Endothelial cell of umbilical vein (primary cell): ENCODE measurements around the gene HYAL1. TPM values are rescaled to one million over a fixed set of nuclear protein-coding genes. Genes with fewer than 3 reads are reported as not detected.

Experiments
- BruUV-seq: library from RNA; stranded (reverse); fragments of 400-500 nt; replicated peaks from 2 replicates; lab custom pipeline; 2021; lab: Mats Ljungman, UMichigan
- CTCF ChIA-PET: fragments of 300-600, 350-600 bp; sonication (Branson Sonifier 250); formaldehyde crosslinking; loops from one replicate; lab custom pipeline; 2021; ENCODE audit warnings: antibody characterized with exemption, inconsistent platforms; lab: Charles Lee
- POLR2A ChIA-PET: fragments of 300-600, 350-600 bp; sonication (Branson Sonifier 250); formaldehyde crosslinking; loops from one replicate; lab custom pipeline; 2021; ENCODE audit warnings: antibody characterized with exemption, inconsistent platforms; lab: Charles Lee
- DNase-seq: peaks from one replicate; pipeline ENCODE4 v3.0.0-alpha.2; 2011; ENCODE audit warnings: low read depth, low spot score
- FAIRE-seq: peaks from 2 replicates; lab custom pipeline; 2011; peaks lifted over from hg19 to GRCh38; lab: Jason Lieb, UNC
- H2AFZ ChIP-seq: 2 replicates; pipeline ENCODE4 v1.6.0; 2012; ENCODE audit warnings: low read depth, low read length, control low read depth, inconsistent platforms
- H3K27ac ChIP-seq: 2 replicates; pipeline ENCODE4 v1.5.1; 2011; ENCODE audit warnings: low read depth, mild to moderate bottlenecking, control low read depth, low read length, moderate library complexity; ENCODE audit not compliant: insufficient read depth
- H3K27me3 ChIP-seq, 2 experiments: 2 replicates each; pipeline versions ENCODE4 v1.6.0 to v1.6.1; 2011; ENCODE audit warnings: low read length in 2 of 2, mixed read lengths in 1 of 2; ENCODE audit not compliant: control insufficient read depth in 2 of 2, insufficient read depth in 2 of 2
- H3K36me3 ChIP-seq, 2 experiments: 2 replicates in 1 of 2; 3 replicates in 1 of 2; pipeline ENCODE4 v1.5.1; 2011; ENCODE audit warnings: low read length in 2 of 2, mild to moderate bottlenecking in 1 of 2, moderate library complexity in 1 of 2; ENCODE audit not compliant: control insufficient read depth in 2 of 2, insufficient read depth in 2 of 2; ENCODE audit errors: extremely low read depth in 1 of 2
- H3K4me1 ChIP-seq: 3 replicates; pipeline ENCODE4 v1.5.1; 2011; ENCODE audit warnings: mild to moderate bottlenecking, low read length; ENCODE audit not compliant: control insufficient read depth, insufficient read depth; ENCODE audit errors: extremely low read depth
- H3K4me2 ChIP-seq: 2 replicates; pipeline ENCODE4 v1.6.1; 2011; ENCODE audit warnings: low read length, control low read depth, mixed read lengths; ENCODE audit not compliant: insufficient read depth
- H3K4me3 ChIP-seq, 3 experiments: fragments of 200-600 bp in 1 of 3; sonication (generic), shearing (Covaris generic) in 1 of 3; replicated peaks in 1 of 3; 2 replicates each; pipeline ENCODE4 v1.5.1; 2011 to 2016; ENCODE audit warnings: control low read depth in 3 of 3, low read length in 3 of 3, mild to moderate bottlenecking in 2 of 3, inconsistent platforms in 1 of 3, low read depth in 1 of 3, moderate library complexity in 1 of 3; ENCODE audit not compliant: insufficient read depth in 1 of 3
- H3K79me2 ChIP-seq: 2 replicates; pipeline ENCODE4 v1.6.0; 2012; ENCODE audit warnings: low read length, inconsistent platforms; ENCODE audit not compliant: control insufficient read depth, insufficient read depth
- H3K9ac ChIP-seq: replicated peaks from 2 replicates; pipeline ENCODE3; 2011; ENCODE audit warnings: low read length, control low read depth; ENCODE audit not compliant: insufficient read depth; ENCODE audit errors: extremely low read depth
- H3K9me1 ChIP-seq: replicated peaks from 3 replicates; pipeline ENCODE4 v1.6.0; 2011; ENCODE audit warnings: mild to moderate bottlenecking, low read length; ENCODE audit not compliant: control insufficient read depth, insufficient read depth; ENCODE audit errors: extremely low read depth
- H3K9me3 ChIP-seq: replicated peaks from 2 replicates; pipeline ENCODE4 v1.5.1; 2012; ENCODE audit warnings: low read length, inconsistent platforms; ENCODE audit not compliant: control insufficient read depth, insufficient read depth
- H4K20me1 ChIP-seq: replicated peaks from 2 replicates; pipeline ENCODE3; 2011; ENCODE audit warnings: mild to moderate bottlenecking, low read length; ENCODE audit not compliant: control insufficient read depth, insufficient read depth; ENCODE audit errors: extremely low read depth
- CTCF ChIP-seq, 2 donors: IDR thresholded peaks; 1 replicate in 1 of 2; 2 replicates in 1 of 2; pipeline ENCODE4 v1.5.1; 2011; ENCODE audit warnings: low read length in 2 of 2, mild to moderate bottlenecking in 2 of 2, moderate library complexity in 2 of 2, control low read depth in 1 of 2, inconsistent platforms in 1 of 2, low read depth in 1 of 2; ENCODE audit not compliant: insufficient read depth in 1 of 2; ENCODE audit errors: extremely low read depth in 1 of 2
- FOS ChIP-seq: IDR thresholded peaks from 2 replicates; pipeline ENCODE4 v1.6.1; 2011; ENCODE audit warnings: mild to moderate bottlenecking, low read length, moderate library complexity, borderline replicate concordance; ENCODE audit not compliant: insufficient read depth
- GATA2 ChIP-seq: IDR thresholded peaks from 2 replicates; pipeline ENCODE4 v1.7.0; 2011; ENCODE audit warnings: low read depth, mild to moderate bottlenecking, moderate library complexity, mixed read lengths, low read length; ENCODE audit not compliant: insufficient read length, insufficient read depth
- JUN ChIP-seq: IDR thresholded peaks from 2 replicates; pipeline ENCODE4 v1.6.1; 2011; ENCODE audit warnings: borderline replicate concordance, low read depth; ENCODE audit not compliant: insufficient read length, insufficient read depth
- MAX ChIP-seq: IDR thresholded peaks from 2 replicates; pipeline ENCODE4 v1.6.1; 2011; ENCODE audit not compliant: insufficient read depth, insufficient read length
- MYC ChIP-seq: IDR thresholded peaks from one replicate; pipeline ENCODE4 v1.6.1; 2011; ENCODE audit warnings: mild to moderate bottlenecking, low read depth, low read length
- POLR2A ChIP-seq: IDR thresholded peaks from 2 replicates; pipeline ENCODE4 v1.6.1; 2012; ENCODE audit warnings: low read depth, mild to moderate bottlenecking, control low read depth, low read length
- POLR2AphosphoS5 ChIP-seq: IDR thresholded peaks from 2 replicates; pipeline ENCODE4 v1.6.1; 2012; ENCODE audit warnings: low read depth, mild to moderate bottlenecking, control low read depth, low read length, moderate library complexity; ENCODE audit not compliant: insufficient read depth
- dilution Hi-C: fragments of 300-500 bp; cut with MboI; formaldehyde crosslinking; loops from one replicate; pipeline ENCODE4 v1.15.0; 2019; ENCODE audit warnings: low sequenced_read_pairs; ENCODE audit not compliant: extremely low pct_ligation_motif_present
- intact Hi-C: fragments of 100-400 bp; cut with micrococcal nuclease; formaldehyde crosslinking; loops from one replicate; pipeline ENCODE4 v1.10.0; 2022
- polyA plus RNA-seq, 4 experiments: library from polyadenylated mRNA; depleted of rRNA in 3 of 4; stranded (reverse) in 3 of 4; unstranded in 1 of 4; fragments of >200 nt; gene quantifications; 2 replicates each; pipeline versions ENCODE4 v1.2.1 to v1.2.3, GENCODE V29; 2011 to 2012; ENCODE audit warnings: missing spikeins in 1 of 4
- total RNA-seq: library from RNA; stranded (reverse); gene quantifications from 2 replicates; pipeline ENCODE4 v1.2.3, GENCODE V29; 2021

Gene HYAL1
- total and polyA plus RNA-seq, 2 donors (not counting 3 experiments of a cell fraction or from before 2014, with no cell fraction given), result 2.2 to 3.3 TPM

GRCh38 chr3:50352781-50353180, 49.4 kb upstream of the HYAL1 start:
- Histone ChIP-seq H3K79me2 (peaks cover 29% of the 10 kb centered on the region), H3K4me1 (peaks cover 36% of the 10 kb centered on the region), H3K36me3 (peaks cover 8 to 31% of the 10 kb centered on the region in 2 experiments), H3K27ac (no peak overlapping the region), H3K4me3 (no peak overlapping the region), H3K9ac (no peak overlapping the region), H3K9me1 (no peaks in the 10 kb centered on the region), H4K20me1 (peaks cover 6% of the 10 kb centered on the region), H3K4me2 (no peak overlapping the region), H2AFZ (no peak overlapping the region), H3K27me3 (no peaks in the 10 kb centered on the region), H3K9me3 (no peaks in the 10 kb centered on the region)
- dilution Hi-C loops, result no loop called here
- POLR2A ChIA-PET, result interaction anchor here (0.7 kb wide), 1 partner anchor 134 kb away, joined by 6 read pairs; no protein-coding TSS in a partner anchor
- DNase-seq (no peak), FAIRE-seq (peak; percentile 47)
- BruUV-seq, result no TSS peak
- CTCF ChIA-PET, result interaction anchor here (1.0 to 2.5 kb wide), 5 partner anchors 9 to 190 kb away, joined by 3 to 11 read pairs (median 4); partner anchors contain the start of genes RASSF1 and TUSC2
- intact Hi-C loops, result no loop called here
- peak; percentile 6 to 24 for TF ChIP-seq CTCF (IDR thresholded peaks at IDR 0.05; ENCODE audit: extremely low read depth in 1 of 2, insufficient read depth in 1 of 2, low read depth in 1 of 2, low read length in 2 of 2)
- TF ChIP-seq JUN, result no peak
- TF ChIP-seq MYC, result no peak
- TF ChIP-seq FOS, result no peak
- TF ChIP-seq GATA2, result no peak
- no peak for TF ChIP-seq POLR2A
- no peak for TF ChIP-seq POLR2AphosphoS5
- no peak for TF ChIP-seq MAX
